Thymus (tissue), 11 donors: ENCODE results near the gene WDR53. TPM values are rescaled to one million over a fixed set of nuclear protein-coding genes. Genes with fewer than 3 reads are reported as not detected.
"Not testable (repeated sequence)": the region's sequence is repeated elsewhere in the genome, so short reads cannot be mapped to it uniquely, and the experiment has no call there.

Experiments used
- DNase-seq, 9 donors: peaks; one replicate each; pipeline ENCODE4 v3.0.0-alpha.2; 2013; ENCODE audit warnings: low spot score in 9 of 9, low read depth in 6 of 9, missing footprints in 1 of 9
- H3K27ac ChIP-seq, 2 donors: one replicate each; pipeline ENCODE4 v1.5.1; 2013; ENCODE audit warnings: control low read depth in 1 of 2, low read depth in 1 of 2, low read length in 1 of 2, mild to moderate bottlenecking in 1 of 2, moderate library complexity in 1 of 2
- H3K27me3 ChIP-seq, 2 donors: one replicate each; pipeline ENCODE4 v1.5.1; 2013; ENCODE audit warnings: low read length in 1 of 2; ENCODE audit not compliant: control insufficient read depth in 2 of 2, insufficient read depth in 1 of 2
- H3K36me3 ChIP-seq, 2 donors: one replicate each; pipeline ENCODE4 v1.5.1; 2013; ENCODE audit warnings: low read length in 1 of 2, mild to moderate bottlenecking in 1 of 2, moderate library complexity in 1 of 2; ENCODE audit not compliant: control insufficient read depth in 2 of 2, insufficient read depth in 2 of 2
- H3K4me1 ChIP-seq, 2 donors: one replicate each; pipeline ENCODE4 v1.5.1; 2013; ENCODE audit warnings: low read length in 2 of 2; ENCODE audit not compliant: control insufficient read depth in 2 of 2, insufficient read depth in 2 of 2
- H3K4me3 ChIP-seq, 2 donors: one replicate each; pipeline ENCODE4 v1.5.1; 2013; ENCODE audit warnings: low read length in 2 of 2, control low read depth in 1 of 2, mild to moderate bottlenecking in 1 of 2
- H3K9me3 ChIP-seq, 2 donors: one replicate each; pipeline ENCODE4 v1.5.1; 2013; ENCODE audit warnings: low read length in 1 of 2, mild to moderate bottlenecking in 1 of 2; ENCODE audit not compliant: control insufficient read depth in 2 of 2, insufficient read depth in 1 of 2
- WGBS: extraction: QIAGEN DNeasy Blood & Tissue Kit; methylation state at CpG from one replicate; pipeline ENCODE4 v1.1.7; 2013; 5-methylcytosine and 5-hydroxymethylcytosine counted together
- polyA plus RNA-seq: library from polyadenylated mRNA; stranded (reverse); fragments of 200-250 nt; gene quantifications from one replicate; pipeline ENCODE4 v1.2.3, GENCODE V29; 2013
- total RNA-seq: library from RNA; stranded (reverse); fragments of 120-200 nt; gene quantifications from one replicate; pipeline ENCODE4 v1.2.4, GENCODE V29; 2013
- donor health status: healthy.

WDR53 gene
- total and polyA plus RNA-seq, 2 donors = 13.4 to 28.1 TPM

DNA sequence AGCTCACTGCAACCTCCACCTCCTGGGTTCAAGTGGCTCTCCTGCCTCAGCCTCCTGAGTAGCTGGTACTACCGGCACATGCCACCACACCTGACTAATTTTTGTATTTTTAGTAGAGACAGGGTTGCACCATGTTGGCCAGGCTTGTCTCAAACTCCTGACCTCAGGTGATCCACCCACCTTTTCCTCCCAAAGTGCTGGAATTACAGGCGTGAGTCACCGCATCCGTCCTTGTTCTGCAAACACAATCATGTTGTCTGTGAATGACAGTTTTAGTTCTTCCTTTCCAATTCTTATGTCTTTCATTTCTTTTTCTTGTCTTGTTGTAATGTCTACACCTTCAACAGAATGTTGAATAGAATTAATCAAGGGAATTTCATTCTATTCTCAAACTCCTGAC is 36.9 kb downstream of the WDR53 start:
- H3K9me3 ChIP-seq = no peaks in the 10 kb centered on the region
- peaks cover 0 to 19% of the 10 kb centered on the region in 2 donors for H3K4me1 ChIP-seq
- DNase-seq = no peak
- H3K36me3 ChIP-seq = no peaks in the 10 kb centered on the region
- H3K4me3 ChIP-seq = no peak overlapping the region
- H3K27me3 ChIP-seq = peaks cover 0 to 3% of the 10 kb centered on the region in 2 donors
- no peak overlapping the region for H3K27ac ChIP-seq
- 99% methylated on average over 4 of the region's 4 CpGs for WGBS

- no peaks in the 10 kb centered on the region for H3K36me3 ChIP-seq
- H3K27me3 ChIP-seq = peaks cover 0 to 3% of the 10 kb centered on the region in 2 donors
- peak in 7 of 9 donors; percentile 23 to 84 (median 58) for DNase-seq
- H3K4me3 ChIP-seq = peak overlapping the region; percentile 49 to 57
- H3K4me1 ChIP-seq = peaks cover 0 to 19% of the 10 kb centered on the region in 2 donors
- H3K9me3 ChIP-seq = no peaks in the 10 kb centered on the region
- no peak overlapping the region for H3K27ac ChIP-seq
- WGBS = 4% methylated on average over 52 of the region's 52 CpGs
Measured at GRCh38 chr3:196528639-196529233, 39.6 kb downstream of the WDR53 start.

DNA sequence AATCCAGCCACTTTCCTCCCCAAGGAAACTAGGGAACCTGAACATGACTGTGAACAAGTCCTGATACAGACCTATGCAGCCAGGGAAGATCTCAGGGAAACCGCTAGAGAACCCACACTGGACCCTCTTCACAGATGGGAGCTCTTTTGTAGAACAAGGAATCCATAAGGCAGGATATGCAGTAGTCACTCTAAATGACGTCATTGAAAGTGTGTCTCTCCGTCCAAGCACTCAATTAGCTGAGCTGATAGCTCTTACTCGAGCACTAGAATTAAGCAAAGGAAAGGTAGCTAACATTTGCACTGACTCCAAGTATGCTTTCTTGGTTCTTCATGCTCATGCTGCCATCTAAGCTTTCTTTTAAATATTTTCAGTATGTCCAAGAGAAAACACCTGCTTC is 43.2 kb downstream of the WDR53 start:
- Histone ChIP-seq H3K9me3 (peaks cover 3 to 21% of the 10 kb centered on the region in 2 donors), H3K27me3 (peaks cover 0 to 3% of the 10 kb centered on the region in 2 donors), H3K4me1 (peaks cover 0 to 19% of the 10 kb centered on the region in 2 donors), H3K27ac (no peak overlapping the region), H3K36me3 (no peaks in the 10 kb centered on the region), H3K4me3 (no peak overlapping the region)
- no peak for DNase-seq
- 95% methylated on average over 4 of the region's 4 CpGs for WGBS

DNA sequence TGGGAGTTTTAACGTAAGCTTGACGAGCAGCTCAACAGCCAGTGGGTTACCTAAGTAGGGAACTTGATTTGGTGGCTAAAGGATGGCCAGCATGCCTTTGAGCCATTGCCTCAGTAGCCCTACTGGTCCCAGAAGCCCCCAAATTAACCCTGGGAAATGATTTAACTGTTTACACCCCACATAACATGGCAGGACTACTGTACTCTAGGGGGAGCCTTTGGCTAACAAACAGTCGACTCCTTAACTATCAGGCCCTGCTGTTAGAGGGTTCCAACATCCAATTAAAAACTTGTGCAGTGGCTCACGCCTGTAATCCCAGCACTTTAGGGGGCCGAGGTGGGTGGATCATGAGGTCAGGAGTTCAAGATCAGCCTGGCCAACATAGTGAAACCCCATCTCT is 43.8 kb downstream of the WDR53 start:
- Histone ChIP-seq H3K4me1 (peaks cover 0 to 19% of the 10 kb centered on the region in 2 donors), H3K27me3 (peaks cover 0 to 3% of the 10 kb centered on the region in 2 donors), H3K36me3 (no peaks in the 10 kb centered on the region), H3K9me3 (peaks cover 4 to 27% of the 10 kb centered on the region in 2 donors), H3K4me3 (no peak overlapping the region), H3K27ac (no peak overlapping the region)
- WGBS = 76% methylated on average over 5 of the region's 5 CpGs
- peak in 1 of 9 donors; percentile 20 for DNase-seq

DNA sequence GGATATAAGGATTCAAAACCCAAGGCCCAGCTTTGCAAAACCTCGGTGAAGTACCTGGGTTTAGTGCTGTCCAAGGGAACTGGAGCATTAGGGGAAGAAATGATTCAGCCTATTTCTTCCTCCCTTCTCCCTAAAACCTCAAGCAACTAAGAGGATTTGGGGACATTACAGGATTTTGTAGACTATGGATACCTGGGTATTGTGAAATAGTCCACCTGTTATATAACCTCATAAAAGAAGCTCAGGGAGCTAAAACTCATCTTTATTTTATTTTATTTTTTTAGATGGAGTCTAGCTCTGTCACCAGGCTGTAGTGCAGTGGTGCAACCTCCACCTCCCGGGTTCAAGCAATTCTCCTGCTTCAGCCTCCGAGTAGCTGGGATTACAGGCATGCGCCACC is 44.5 kb downstream of the WDR53 start:
- 97% methylated on average over 4 of the region's 4 CpGs for WGBS
- DNase-seq = no peak
- H3K27ac ChIP-seq = no peak overlapping the region
- H3K9me3 ChIP-seq = peaks cover 9 to 34% of the 10 kb centered on the region in 2 donors
- no peaks in the 10 kb centered on the region for H3K36me3 ChIP-seq
- H3K4me1 ChIP-seq = peaks cover 0 to 15% of the 10 kb centered on the region in 2 donors
- no peak overlapping the region for H3K4me3 ChIP-seq
- H3K27me3 ChIP-seq = peaks cover 0 to 3% of the 10 kb centered on the region in 2 donors

DNA sequence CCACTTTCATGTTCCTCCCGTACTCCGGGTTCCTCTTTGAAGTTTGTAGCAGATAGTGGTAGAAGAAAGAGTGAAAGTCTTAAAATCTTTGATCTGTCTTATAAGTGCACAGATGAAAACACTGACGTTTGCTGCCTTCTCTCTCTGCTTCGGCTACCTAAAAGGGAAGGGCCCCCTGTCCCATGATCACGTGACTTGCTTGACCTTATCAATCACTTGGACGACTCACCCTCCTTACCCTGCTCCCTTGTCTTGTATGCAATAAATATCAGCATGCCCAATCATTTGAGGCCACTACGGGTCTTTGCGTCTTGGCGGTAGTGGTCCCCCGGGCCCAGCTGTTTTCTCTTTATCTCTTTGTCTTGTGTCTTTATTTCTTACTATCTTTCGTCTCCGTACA is 47.1 kb downstream of the WDR53 start:
- not testable (repeated sequence) for H3K4me3 ChIP-seq, H3K4me1 ChIP-seq, DNase-seq, H3K27me3 ChIP-seq, H3K36me3 ChIP-seq, H3K27ac ChIP-seq
- WGBS = 98% methylated on average over 12 of the region's 12 CpGs
- peaks cover 15 to 56% of the 10 kb centered on the region in 2 donors for H3K9me3 ChIP-seq

GRCh38 chr3:196519718-196520082 is 48.7 kb downstream of the WDR53 start:
- H3K36me3 ChIP-seq = no peaks in the 10 kb centered on the region
- H3K9me3 ChIP-seq = peaks cover 17 to 56% of the 10 kb centered on the region in 2 donors
- H3K4me3 ChIP-seq = no peak overlapping the region
- no peak overlapping the region for H3K27ac ChIP-seq
- no peaks in the 10 kb centered on the region for H3K4me1 ChIP-seq
- 93% methylated on average over 5 of the region's 5 CpGs for WGBS
- peak in 1 of 9 donors; percentile 49 for DNase-seq
- no peaks in the 10 kb centered on the region for H3K27me3 ChIP-seq

DNA sequence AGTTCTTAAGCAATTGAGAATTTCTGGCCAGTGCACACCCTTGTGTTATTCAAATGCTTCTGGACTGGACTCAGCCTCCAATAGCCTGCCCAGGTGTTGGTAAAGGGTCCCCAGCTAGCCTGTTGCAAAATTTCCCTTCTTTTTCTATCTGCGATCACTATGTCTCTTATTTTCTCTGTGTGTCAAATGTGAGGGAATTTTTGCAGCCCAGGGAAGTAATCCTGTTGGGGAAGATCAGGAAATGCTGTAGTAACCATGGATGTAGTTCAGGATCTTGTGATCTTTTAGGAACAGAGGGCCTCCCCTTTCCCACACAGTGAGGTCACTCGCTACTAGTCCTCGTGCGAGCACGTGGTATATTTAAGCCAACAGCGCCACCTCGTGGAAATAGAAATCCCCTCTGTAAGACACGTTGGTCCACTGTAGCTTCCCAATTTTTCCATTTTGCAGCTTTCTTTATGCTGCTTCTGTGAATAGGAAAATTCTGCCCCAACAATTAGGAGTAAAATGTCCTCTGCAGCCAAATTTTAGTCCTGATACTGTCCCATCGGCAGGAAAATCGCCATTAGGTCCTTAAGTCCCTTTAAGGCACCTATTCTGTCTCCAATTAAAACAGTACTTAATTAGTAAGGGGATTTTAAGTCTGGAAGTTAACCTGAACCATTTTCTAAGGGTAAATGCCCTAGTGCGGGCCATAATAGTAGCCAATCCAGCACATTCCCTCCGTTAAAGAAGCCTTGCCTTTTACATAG is 49.2 kb downstream of the WDR53 start:
- Histone ChIP-seq H3K4me1 (no peaks in the 10 kb centered on the region), H3K36me3 (no peaks in the 10 kb centered on the region), H3K9me3 (peaks cover 17 to 56% of the 10 kb centered on the region in 2 donors), H3K27ac (no peak overlapping the region), H3K27me3 (no peaks in the 10 kb centered on the region), H3K4me3 (no peak overlapping the region)
- DNase-seq = peak in 1 of 9 donors; percentile 28
- 56% methylated on average over 12 of the region's 12 CpGs for WGBS

- Histone ChIP-seq H3K4me1 (no peaks in the 10 kb centered on the region), H3K4me3 (no peak overlapping the region), H3K27me3 (no peaks in the 10 kb centered on the region), H3K36me3 (no peaks in the 10 kb centered on the region), H3K9me3 (peaks cover 17 to 56% of the 10 kb centered on the region in 2 donors), H3K27ac (no peak overlapping the region)
- WGBS = 94% methylated on average over 2 of the region's 2 CpGs
- no peak for DNase-seq
Measured at GRCh38 chr3:196517919-196518318, 50.4 kb downstream of the WDR53 start.
